ENCODE measurements around the gene SERPINA10. TPM values are rescaled to one million over a fixed set of nuclear protein-coding genes. Genes with fewer than 3 reads are reported as not detected.

Gene SERPINA10
- total and polyA plus RNA-seq, 2 of the 13 experiments (the other 11 are each of a cell fraction or from before 2014, with no cell fraction given): 20.1 to 20.2 TPM

DNA sequence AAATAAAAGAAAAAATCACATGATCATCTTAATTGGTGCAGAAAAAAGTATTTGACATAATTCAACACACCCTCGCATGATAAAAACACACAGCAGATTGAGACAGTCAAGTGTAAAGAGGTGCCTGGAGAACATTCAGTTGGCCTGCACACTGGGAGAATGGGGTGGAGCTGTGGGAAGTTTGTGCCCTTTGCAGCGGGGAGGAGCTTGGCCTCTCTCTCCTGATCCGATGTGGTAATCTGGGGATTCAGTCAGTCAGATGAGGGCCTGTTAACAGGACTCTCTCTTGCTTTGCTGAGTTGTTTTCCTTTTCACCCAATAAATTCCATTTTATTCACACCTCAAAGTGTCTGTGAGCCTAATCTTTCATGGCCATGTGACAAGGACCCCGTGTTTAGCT lies 24.2 kb upstream of the SERPINA10 start (continued):
- TF ChIP-seq, protein P1, sequence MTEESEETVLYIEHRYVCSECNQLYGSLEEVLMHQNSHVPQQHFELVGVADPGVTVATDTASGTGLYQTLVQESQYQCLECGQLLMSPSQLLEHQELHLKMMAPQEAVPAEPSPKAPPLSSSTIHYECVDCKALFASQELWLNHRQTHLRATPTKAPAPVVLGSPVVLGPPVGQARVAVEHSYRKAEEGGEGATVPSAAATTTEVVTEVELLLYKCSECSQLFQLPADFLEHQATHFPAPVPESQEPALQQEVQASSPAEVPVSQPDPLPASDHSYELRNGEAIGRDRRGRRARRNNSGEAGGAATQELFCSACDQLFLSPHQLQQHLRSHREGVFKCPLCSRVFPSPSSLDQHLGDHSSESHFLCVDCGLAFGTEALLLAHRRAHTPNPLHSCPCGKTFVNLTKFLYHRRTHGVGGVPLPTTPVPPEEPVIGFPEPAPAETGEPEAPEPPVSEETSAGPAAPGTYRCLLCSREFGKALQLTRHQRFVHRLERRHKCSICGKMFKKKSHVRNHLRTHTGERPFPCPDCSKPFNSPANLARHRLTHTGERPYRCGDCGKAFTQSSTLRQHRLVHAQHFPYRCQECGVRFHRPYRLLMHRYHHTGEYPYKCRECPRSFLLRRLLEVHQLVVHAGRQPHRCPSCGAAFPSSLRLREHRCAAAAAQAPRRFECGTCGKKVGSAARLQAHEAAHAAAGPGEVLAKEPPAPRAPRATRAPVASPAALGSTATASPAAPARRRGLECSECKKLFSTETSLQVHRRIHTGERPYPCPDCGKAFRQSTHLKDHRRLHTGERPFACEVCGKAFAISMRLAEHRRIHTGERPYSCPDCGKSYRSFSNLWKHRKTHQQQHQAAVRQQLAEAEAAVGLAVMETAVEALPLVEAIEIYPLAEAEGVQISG (CRISPR knock-in tag; IDR thresholded peaks at IDR 0.05): 0 out of 2 replicates have a peak, but pooled peaks have one; percentile 23
- TF ChIP-seq TEAD3 (CRISPR knock-in tag; optimal IDR thresholded peaks at IDR 0.05; ENCODE audit: borderline replicate concordance): peak; percentile 27
- peak; percentile 26; the same call in 1 of the 2 replicates for TF ChIP-seq RARA (CRISPR knock-in tag; IDR thresholded peaks at IDR 0.05)
- peak; percentile 99 for TF ChIP-seq ZNF264 (CRISPR knock-in tag; IDR thresholded peaks at IDR 0.05)
- TF ChIP-seq NFIC (IDR thresholded peaks at IDR 0.05; ENCODE audit: low read length): no peak
- TF ChIP-seq SPEN (CRISPR knock-in tag; IDR thresholded peaks at IDR 0.05; ENCODE audit: low read depth): peak; percentile 64
- TF ChIP-seq ZNF484 (CRISPR knock-in tag; IDR thresholded peaks at IDR 0.05; ENCODE audit: borderline replicate concordance, low read depth): no peak
- peak; percentile 42 for TF ChIP-seq THAP11 (CRISPR knock-in tag; IDR thresholded peaks at IDR 0.05)
- TF ChIP-seq, protein P2, sequence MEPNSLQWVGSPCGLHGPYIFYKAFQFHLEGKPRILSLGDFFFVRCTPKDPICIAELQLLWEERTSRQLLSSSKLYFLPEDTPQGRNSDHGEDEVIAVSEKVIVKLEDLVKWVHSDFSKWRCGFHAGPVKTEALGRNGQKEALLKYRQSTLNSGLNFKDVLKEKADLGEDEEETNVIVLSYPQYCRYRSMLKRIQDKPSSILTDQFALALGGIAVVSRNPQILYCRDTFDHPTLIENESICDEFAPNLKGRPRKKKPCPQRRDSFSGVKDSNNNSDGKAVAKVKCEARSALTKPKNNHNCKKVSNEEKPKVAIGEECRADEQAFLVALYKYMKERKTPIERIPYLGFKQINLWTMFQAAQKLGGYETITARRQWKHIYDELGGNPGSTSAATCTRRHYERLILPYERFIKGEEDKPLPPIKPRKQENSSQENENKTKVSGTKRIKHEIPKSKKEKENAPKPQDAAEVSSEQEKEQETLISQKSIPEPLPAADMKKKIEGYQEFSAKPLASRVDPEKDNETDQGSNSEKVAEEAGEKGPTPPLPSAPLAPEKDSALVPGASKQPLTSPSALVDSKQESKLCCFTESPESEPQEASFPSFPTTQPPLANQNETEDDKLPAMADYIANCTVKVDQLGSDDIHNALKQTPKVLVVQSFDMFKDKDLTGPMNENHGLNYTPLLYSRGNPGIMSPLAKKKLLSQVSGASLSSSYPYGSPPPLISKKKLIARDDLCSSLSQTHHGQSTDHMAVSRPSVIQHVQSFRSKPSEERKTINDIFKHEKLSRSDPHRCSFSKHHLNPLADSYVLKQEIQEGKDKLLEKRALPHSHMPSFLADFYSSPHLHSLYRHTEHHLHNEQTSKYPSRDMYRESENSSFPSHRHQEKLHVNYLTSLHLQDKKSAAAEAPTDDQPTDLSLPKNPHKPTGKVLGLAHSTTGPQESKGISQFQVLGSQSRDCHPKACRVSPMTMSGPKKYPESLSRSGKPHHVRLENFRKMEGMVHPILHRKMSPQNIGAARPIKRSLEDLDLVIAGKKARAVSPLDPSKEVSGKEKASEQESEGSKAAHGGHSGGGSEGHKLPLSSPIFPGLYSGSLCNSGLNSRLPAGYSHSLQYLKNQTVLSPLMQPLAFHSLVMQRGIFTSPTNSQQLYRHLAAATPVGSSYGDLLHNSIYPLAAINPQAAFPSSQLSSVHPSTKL (CRISPR knock-in tag; IDR thresholded peaks at IDR 0.05): peak; percentile 42; the same call in 1 of the 2 replicates
- TF ChIP-seq, protein P3, sequence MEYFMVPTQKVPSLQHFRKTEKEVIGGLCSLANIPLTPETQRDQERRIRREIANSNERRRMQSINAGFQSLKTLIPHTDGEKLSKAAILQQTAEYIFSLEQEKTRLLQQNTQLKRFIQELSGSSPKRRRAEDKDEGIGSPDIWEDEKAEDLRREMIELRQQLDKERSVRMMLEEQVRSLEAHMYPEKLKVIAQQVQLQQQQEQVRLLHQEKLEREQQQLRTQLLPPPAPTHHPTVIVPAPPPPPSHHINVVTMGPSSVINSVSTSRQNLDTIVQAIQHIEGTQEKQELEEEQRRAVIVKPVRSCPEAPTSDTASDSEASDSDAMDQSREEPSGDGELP (IDR thresholded peaks at IDR 0.05; ENCODE audit: borderline replicate concordance, low read depth): peak; percentile 25; the same call in 1 of the 2 replicates
- no peak for TF ChIP-seq ZNF329 (CRISPR knock-in tag; IDR thresholded peaks at IDR 0.05; ENCODE audit: low read depth)
- peak; percentile 22 for TF ChIP-seq ASH2L (IDR thresholded peaks at IDR 0.05; ENCODE audit: insufficient read length, low read depth, low read length)
- peak; percentile 65; the same call in 1 of the 2 replicates for TF ChIP-seq SAP130 (CRISPR knock-in tag; IDR thresholded peaks at IDR 0.05; ENCODE audit: low read depth)
- TF ChIP-seq PITX1 (CRISPR knock-in tag; IDR thresholded peaks at IDR 0.05): 0 out of 2 replicates have a peak, but pooled peaks have one; percentile 29
- TF ChIP-seq HMG20A (CRISPR knock-in tag; IDR thresholded peaks at IDR 0.05; ENCODE audit: borderline replicate concordance): no peak
- no peak for TF ChIP-seq ZNF773 (CRISPR knock-in tag; IDR thresholded peaks at IDR 0.05; ENCODE audit: borderline replicate concordance)
- peak; percentile 17; the same call in 1 of the 2 replicates for TF ChIP-seq SALL1 (CRISPR knock-in tag; IDR thresholded peaks at IDR 0.05)
- TF ChIP-seq FIP1L1 (IDR thresholded peaks at IDR 0.05; ENCODE audit: borderline replicate concordance, insufficient read depth, low read depth, low read length): no peak
- peak; percentile 63; the same call in 1 of the 2 replicates for TF ChIP-seq CEBPB (IDR thresholded peaks at IDR 0.05; ENCODE audit: borderline replicate concordance, low read depth, low read length)
- no peak for TF ChIP-seq GABPB1 (CRISPR knock-in tag; IDR thresholded peaks at IDR 0.05)
- TF ChIP-seq ZBTB42 (CRISPR knock-in tag; IDR thresholded peaks at IDR 0.05): no peak
- no peak for TF ChIP-seq ZNF598 (CRISPR knock-in tag; IDR thresholded peaks at IDR 0.05; ENCODE audit: borderline replicate concordance)
- no peak for TF ChIP-seq MTA3 (CRISPR knock-in tag; IDR thresholded peaks at IDR 0.05)

All from HepG2 (cell line).